NB4 (cell line): ENCODE measurements around the gene BMPR1A.

Source experiments
- CTCF ChIP-seq: IDR thresholded peaks from one replicate; pipeline ENCODE4 v1.5.1; 2012; ENCODE audit warnings: low read depth, low read length
- MAX ChIP-seq: IDR thresholded peaks from 2 replicates; pipeline ENCODE4 v1.6.1; 2011; ENCODE audit warnings: low read depth, low read length

GRCh38 chr10:86707505-86707904, 48.9 kb upstream of the BMPR1A start:
- TF ChIP-seq CTCF: no peak
- TF ChIP-seq MAX: no peak
